GM23248 (cell line): ENCODE measurements around the gene ATG10. TPM values are rescaled to one million over a fixed set of nuclear protein-coding genes. Genes with fewer than 3 reads are reported as not detected.
"Not testable (repeated sequence)": the region's sequence is repeated elsewhere in the genome, so short reads cannot be mapped to it uniquely, and the experiment has no call there.

Experiments
- DNase-seq: peaks from one replicate; pipeline ENCODE4 v3.0.0-alpha.2; 2015
- H2AFZ ChIP-seq: fragments of 200-600 bp; sonication (generic); 2 replicates; pipeline ENCODE4 v1.6.1; 2016; ENCODE audit warnings: antibody characterized with exemption
- H3F3A ChIP-seq: fragments of 200-600 bp; sonication (generic); 2 replicates; pipeline ENCODE4 v1.6.1; 2016; ENCODE audit warnings: mild to moderate bottlenecking, antibody characterized with exemption, mixed run types; ENCODE audit not compliant: insufficient read depth
- H3K27ac ChIP-seq: fragments of 200-600 bp; sonication (generic); 2 replicates; pipeline ENCODE4 v1.5.1; 2016; ENCODE audit warnings: mild to moderate bottlenecking
- H3K27me3 ChIP-seq: fragments of 200-600 bp; sonication (generic); replicated peaks from 2 replicates; pipeline ENCODE4 v1.6.1; 2016; ENCODE audit warnings: mild to moderate bottlenecking; ENCODE audit not compliant: insufficient read depth
- H3K36me3 ChIP-seq: fragments of 200-600 bp; sonication (generic); 2 replicates; pipeline ENCODE4 v1.6.1; 2016; ENCODE audit warnings: low read depth, mild to moderate bottlenecking
- H3K4me1 ChIP-seq: fragments of 200-600 bp; sonication (generic); 2 replicates; pipeline ENCODE4 v1.6.1; 2016; ENCODE audit warnings: mild to moderate bottlenecking; ENCODE audit not compliant: insufficient read depth
- H3K4me2 ChIP-seq: fragments of 200-600 bp; sonication (generic); one replicate; pipeline ENCODE4 v1.6.1; 2016; ENCODE audit warnings: mild to moderate bottlenecking; ENCODE audit not compliant: unreplicated experiment
- H3K4me3 ChIP-seq: fragments of 200-600 bp; sonication (generic); 2 replicates; pipeline ENCODE4 v1.5.1; 2016; ENCODE audit warnings: mild to moderate bottlenecking
- H3K79me2 ChIP-seq: fragments of 200-600 bp; sonication (generic); 2 replicates; pipeline ENCODE4 v1.6.1; 2016; ENCODE audit warnings: mild to moderate bottlenecking; ENCODE audit not compliant: insufficient read depth
- H3K9ac ChIP-seq: fragments of 200-600 bp; sonication (generic); 2 replicates; pipeline ENCODE4 v1.6.1; 2016; ENCODE audit warnings: mild to moderate bottlenecking
- H3K9me2 ChIP-seq: fragments of 200-600 bp; sonication (generic); 2 replicates; pipeline ENCODE4 v1.6.1; 2016; ENCODE audit warnings: mixed run types, mild to moderate bottlenecking, moderate library complexity; ENCODE audit not compliant: insufficient read depth
- H3K9me3 ChIP-seq: fragments of 200-600 bp; sonication (generic); one replicate; pipeline ENCODE4 v1.6.1; 2017; ENCODE audit warnings: low read depth
- H4K20me1 ChIP-seq: fragments of 200-600 bp; sonication (generic); 2 replicates; pipeline ENCODE4 v1.6.0; 2016; ENCODE audit not compliant: insufficient read depth
- EZH2 ChIP-seq: fragments of 200-600 bp; sonication (generic); IDR thresholded peaks from 2 replicates; pipeline ENCODE4 v1.6.1; 2018; ENCODE audit warnings: antibody characterized with exemption, mild to moderate bottlenecking; ENCODE audit not compliant: insufficient read depth, poor library complexity, severe bottlenecking
- EZH2phosphoT487 ChIP-seq: fragments of 200-600 bp; sonication (generic); IDR thresholded peaks from 2 replicates; pipeline ENCODE4 v1.6.1; 2018; ENCODE audit warnings: antibody characterized with exemption, moderate library complexity, mild to moderate bottlenecking, low read depth; ENCODE audit not compliant: insufficient read depth
- WGBS, 2 experiments: methylation state at CpG; one replicate each; pipeline ENCODE4 v1.1.6; 2015 to 2017; ENCODE audit warnings: low lambda C conversion rate in 2 of 2, low coverage in 1 of 2; ENCODE audit errors: missing lambda C conversion rate in 2 of 2; 5-methylcytosine and 5-hydroxymethylcytosine counted together
- in situ Hi-C: fragments of 300-500 bp; cut with MboI; formaldehyde crosslinking; loops from 2 replicates; pipeline ENCODE4 v1.15.0; 2020
- polyA plus RNA-seq: library from polyadenylated mRNA; unstranded; fragments of >200 nt; fragmentation: Nextera tagmentation; extraction: Ambion mirVana; gene quantifications from 2 replicates; pipeline ENCODE4 v1.2.1, GENCODE V29; 2016
- total RNA-seq: library from RNA; depleted of rRNA; stranded (reverse); fragments of >200 nt; shearing (Covaris generic); gene quantifications from 2 replicates; pipeline ENCODE4 v1.2.3, GENCODE V29; 2014

The ATG10 gene
- total and polyA plus RNA-seq, 2 experiments from 2014 or later, result 6.5 to 9.0 TPM

GRCh38 chr5:81949462-81949861 is 22.4 kb upstream of the ATG10 start:
- H2AFZ ChIP-seq, result no peak overlapping the region
- H3K4me1 ChIP-seq, result no peaks in the 10 kb centered on the region
- in situ Hi-C loops, result no loop called here
- H3K27ac ChIP-seq, result no peak overlapping the region
- H3K9me2 ChIP-seq, result no peaks in the 10 kb centered on the region
- H3K4me3 ChIP-seq, result no peak overlapping the region
- no peaks in the 10 kb centered on the region for H3K27me3 ChIP-seq
- TF ChIP-seq EZH2, result no peak
- TF ChIP-seq EZH2phosphoT487, result no peak
- H3K36me3 ChIP-seq, result no peaks in the 10 kb centered on the region
- no peak overlapping the region for H3K4me2 ChIP-seq
- no peaks in the 10 kb centered on the region for H3K9me3 ChIP-seq
- H3F3A ChIP-seq, result no peaks in the 10 kb centered on the region
- no peak overlapping the region for H3K9ac ChIP-seq
- DNase-seq, result no peak
- no peaks in the 10 kb centered on the region for H4K20me1 ChIP-seq
- 47 to 57% methylated on average over 3 of the region's 3 CpGs for WGBS, 2 experiments
- no peaks in the 10 kb centered on the region for H3K79me2 ChIP-seq

GRCh38 chr5:81950996-81951395 is 20.8 kb upstream of the ATG10 start:
- no peaks in the 10 kb centered on the region for H3K9me2 ChIP-seq
- H3K4me1 ChIP-seq, result no peaks in the 10 kb centered on the region
- no peaks in the 10 kb centered on the region for H3K79me2 ChIP-seq
- H4K20me1 ChIP-seq, result no peaks in the 10 kb centered on the region
- H3K27ac ChIP-seq, result no peak overlapping the region
- H3K4me2 ChIP-seq, result no peak overlapping the region
- 7 to 11% methylated on average over 1 of the region's 1 CpG for WGBS, 2 experiments
- H2AFZ ChIP-seq, result no peak overlapping the region
- H3F3A ChIP-seq, result no peaks in the 10 kb centered on the region
- TF ChIP-seq EZH2, result no peak
- no peak for TF ChIP-seq EZH2phosphoT487
- in situ Hi-C loops, result no loop called here
- no peaks in the 10 kb centered on the region for H3K36me3 ChIP-seq
- no peaks in the 10 kb centered on the region for H3K9me3 ChIP-seq
- DNase-seq, result no peak
- no peak overlapping the region for H3K9ac ChIP-seq
- H3K4me3 ChIP-seq, result no peak overlapping the region
- H3K27me3 ChIP-seq, result no peaks in the 10 kb centered on the region

- 44 to 46% methylated on average over 8 of the region's 8 CpGs for WGBS, 2 experiments
- in situ Hi-C loops, result not testable (repeated sequence)
Observed at GRCh38 chr5:81954796-81955195, 17.0 kb upstream of the ATG10 start.

GRCh38 chr5:81958129-81958528 is 13.7 kb upstream of the ATG10 start:
- H3K9me2 ChIP-seq, H3K4me3 ChIP-seq, H3K27me3 ChIP-seq, H3F3A ChIP-seq, H3K9ac ChIP-seq, in situ Hi-C loops, H3K79me2 ChIP-seq, H3K27ac ChIP-seq, H3K4me2 ChIP-seq, H3K4me1 ChIP-seq, H3K36me3 ChIP-seq, DNase-seq, H2AFZ ChIP-seq, H4K20me1 ChIP-seq, H3K9me3 ChIP-seq: not testable (repeated sequence)
- WGBS, 2 experiments, result 58 to 81% methylated on average over 2 of the region's 2 CpGs

More at GRCh38 chr5:81954796-81955195, 17.0 kb upstream of the ATG10 start:
- H4K20me1 ChIP-seq, H3K79me2 ChIP-seq, H3K4me1 ChIP-seq, H3K27ac ChIP-seq, H3K36me3 ChIP-seq, DNase-seq, H3K9me3 ChIP-seq, H2AFZ ChIP-seq, H3K4me3 ChIP-seq, H3K4me2 ChIP-seq, H3K9ac ChIP-seq, H3K27me3 ChIP-seq, H3F3A ChIP-seq, H3K9me2 ChIP-seq: not testable (repeated sequence)

- TF ChIP-seq EZH2phosphoT487 (no peak), EZH2 (no peak)
- 52% methylated on average over 9 of the region's 9 CpGs for WGBS, 2 experiments
- H4K20me1 ChIP-seq, result no peaks in the 10 kb centered on the region
- no peak for DNase-seq
- H2AFZ ChIP-seq, result peak overlapping the region; percentile 14; the same call in 1 of the 2 replicates
- H3K4me3 ChIP-seq, result no peak overlapping the region
- no peaks in the 10 kb centered on the region for H3K79me2 ChIP-seq
- no peaks in the 10 kb centered on the region for H3K36me3 ChIP-seq
- no peaks in the 10 kb centered on the region for H3K27me3 ChIP-seq
- no peaks in the 10 kb centered on the region for H3K9me3 ChIP-seq
- in situ Hi-C loops, result no loop called here
- no peaks in the 10 kb centered on the region for H3K9me2 ChIP-seq
- no peak overlapping the region for H3K4me2 ChIP-seq
- no peaks in the 10 kb centered on the region for H3K4me1 ChIP-seq
- H3K9ac ChIP-seq, result no peak overlapping the region
- no peak overlapping the region for H3K27ac ChIP-seq
- H3F3A ChIP-seq, result no peaks in the 10 kb centered on the region
Observed at GRCh38 chr5:81961651-81962440, 10.0 kb upstream of the ATG10 start.
